Panc1 (cell line): ENCODE measurements around the gene FERMT3. TPM values are rescaled to one million over a fixed set of nuclear protein-coding genes. Genes with fewer than 3 reads are reported as not detected.
"Not testable (repeated sequence)": the region's sequence is repeated elsewhere in the genome, so short reads cannot be mapped to it uniquely, and the experiment has no call there.

Source experiments
- ATAC-seq: fragments of 200-7000 bp; cut with Tn5 transposase; 2 replicates; pipeline ENCODE4 v1.9.1; 2020; ENCODE audit warnings: mild to moderate bottlenecking, moderate library complexity
- BruUV-seq: library from RNA; stranded (reverse); fragments of 400-500 nt; replicated peaks from 2 replicates; lab custom pipeline; 2021; lab: Mats Ljungman, UMichigan
- CTCF ChIA-PET: fragments of 300-600 bp; sonication (Branson Sonifier 250); formaldehyde crosslinking; loops from one replicate; lab custom pipeline; 2022; ENCODE audit warnings: antibody characterized with exemption; lab: Charles Lee
- POLR2A ChIA-PET: fragments of 300-600 bp; sonication (Branson Sonifier 250); formaldehyde crosslinking; loops from one replicate; lab custom pipeline; 2022; ENCODE audit warnings: antibody characterized with exemption; lab: Charles Lee
- DNase-seq: peaks from one replicate; pipeline ENCODE4 v3.0.0-alpha.2; 2010; ENCODE audit warnings: low read depth, low spot score
- H3K27ac ChIP-seq: 2 replicates; pipeline ENCODE4 v1.5.1; 2011; ENCODE audit warnings: mild to moderate bottlenecking, low read length, inconsistent platforms
- H3K27me3 ChIP-seq: fragments of 200-500 bp; sonication (Bioruptor generic); 2 replicates; pipeline ENCODE4 v1.6.0; 2014; ENCODE audit warnings: low read length, inconsistent platforms; ENCODE audit not compliant: control insufficient read depth, insufficient read depth
- H3K36me3 ChIP-seq: fragments of 200-500 bp; sonication (Bioruptor generic); 2 replicates; pipeline ENCODE4 v1.5.1; 2014; ENCODE audit warnings: inconsistent platforms, mild to moderate bottlenecking, low read length, moderate library complexity; ENCODE audit not compliant: control insufficient read depth, insufficient read depth
- H3K4me1 ChIP-seq: 2 replicates; pipeline ENCODE4 v1.5.1; 2011; ENCODE audit warnings: inconsistent platforms, mild to moderate bottlenecking, low read length, moderate library complexity; ENCODE audit not compliant: control insufficient read depth, insufficient read depth
- H3K4me3 ChIP-seq, 2 experiments: 2 replicates each; pipeline ENCODE4 v1.5.1; 2011 to 2012; ENCODE audit warnings: low read depth in 2 of 2, low read length in 2 of 2, mild to moderate bottlenecking in 2 of 2, inconsistent platforms in 1 of 2, moderate library complexity in 1 of 2
- H3K9me3 ChIP-seq: fragments of 200-500 bp; sonication (Bioruptor generic); 2 replicates; pipeline ENCODE4 v1.5.1; 2014; ENCODE audit warnings: low read depth, mild to moderate bottlenecking, inconsistent platforms, low read length, moderate library complexity; ENCODE audit not compliant: control insufficient read depth, insufficient read depth
- CTCF ChIP-seq: fragments of 450-650 bp; IDR thresholded peaks from 2 replicates; pipeline ENCODE4 v1.5.1; 2017; ENCODE audit warnings: mild to moderate bottlenecking
- POLR2AphosphoS5 ChIP-seq: IDR thresholded peaks from 2 replicates; pipeline ENCODE4 v1.6.1; 2012; ENCODE audit warnings: mild to moderate bottlenecking, low read depth, low read length, moderate library complexity
- REST ChIP-seq, 2 experiments: IDR thresholded peaks; 2 replicates each; pipeline ENCODE4 v1.6.1; 2011 to 2012; ENCODE audit warnings: low read depth in 2 of 2, control low read depth in 1 of 2, low read length in 1 of 2, mild to moderate bottlenecking in 1 of 2, moderate library complexity in 1 of 2; ENCODE audit not compliant: insufficient read depth in 1 of 2
- SIN3A ChIP-seq: IDR thresholded peaks from 2 replicates; pipeline ENCODE4 v1.6.1; 2012; ENCODE audit warnings: low read depth, mild to moderate bottlenecking, low read length, moderate library complexity, borderline replicate concordance; ENCODE audit not compliant: insufficient read depth
- TCF7L2 ChIP-seq: IDR thresholded peaks from 2 replicates; pipeline ENCODE4 v1.6.1; 2011; ENCODE audit warnings: mild to moderate bottlenecking, low read depth, low read length, inconsistent platforms
- in situ Hi-C: cut with HindIII; loops from 2 replicates; pipeline ENCODE4 v1.10.0; 2016; ENCODE audit warnings: low sequenced_read_pairs, low pct_unique_long_range_greater_than_20kb
- intact Hi-C: fragments of 100-400 bp; cut with micrococcal nuclease; formaldehyde crosslinking; loops from one replicate; pipeline ENCODE4 v1.10.0; 2022; ENCODE audit not compliant: unreplicated experiment
- total RNA-seq: library from RNA; stranded (reverse); gene quantifications from one replicate; pipeline ENCODE4 v1.2.1, GENCODE V29; 2021; ENCODE audit not compliant: unreplicated experiment

The FERMT3 gene
- total RNA-seq, 1 experiment from 2014 or later: 2.9 TPM

- peak overlapping the region; percentile 85 to 95 for H3K4me3 ChIP-seq
- peaks cover 3% of the 10 kb centered on the region; the same call in 1 of the 2 replicates for H3K36me3 ChIP-seq
- ChIA-PET POLR2A (interaction anchor here (0.5 to 0.6 kb wide), 2 partner anchors 28 to 56 kb away, joined by 3 to 5 read pairs; no protein-coding TSS in a partner anchor), CTCF (interaction anchor here (1.2 kb wide), 1 partner anchor 71 kb away, joined by 3 read pairs; the partner anchor contains the start of genes PRDX5 and TRMT112)
- in situ Hi-C loops (no loop called here), intact Hi-C loops (loop anchor here (10.0 kb wide), 1 partner anchor 59 kb away; the partner anchor contains the start of genes CATSPERZ and ESRRA)
- peak overlapping the region; percentile 95 for H3K27ac ChIP-seq
- TF ChIP-seq CTCF: no peak
- TF ChIP-seq SIN3A: no peak; the same call in 1 of the 2 replicates
- TF ChIP-seq POLR2AphosphoS5: no peak; the same call in 1 of the 2 replicates
- no peak for TF ChIP-seq REST (IDR thresholded peaks at IDR 0.05; ENCODE audit: insufficient read depth in 1 of 2, low read depth in 2 of 2, low read length in 1 of 2)
- no peak for TF ChIP-seq TCF7L2
- BruUV-seq: TSS peak; percentile 89
- ATAC-seq: peak; percentile 7; the same call in 1 of the 2 replicates
- no peaks in the 10 kb centered on the region for H3K27me3 ChIP-seq
- H3K4me1 ChIP-seq: peaks cover 54% of the 10 kb centered on the region
- DNase-seq: peak; percentile 71
- no peaks in the 10 kb centered on the region for H3K9me3 ChIP-seq
These were observed 39.5 kb downstream of the FERMT3 start for GRCh38 chr11:64245797-64246620.

- BruUV-seq, H3K27ac ChIP-seq, DNase-seq, H3K27me3 ChIP-seq, in situ Hi-C loops, H3K36me3 ChIP-seq, H3K9me3 ChIP-seq, CTCF ChIA-PET: not testable (repeated sequence)
- ATAC-seq: peak; percentile 2
- Histone ChIP-seq H3K4me1 (peaks cover 54% of the 10 kb centered on the region), H3K4me3 (peak overlapping the region; percentile 85 to 95)
- intact Hi-C loops: loop anchor here (10.0 kb wide), 1 partner anchor 58 kb away; the partner anchor contains the start of genes CATSPERZ and ESRRA
- POLR2A ChIA-PET: interaction anchor here (0.5 kb wide), 1 partner anchor 56 kb away, joined by 3 read pairs; no protein-coding TSS in a partner anchor
These were observed 40.0 kb downstream of the FERMT3 start for GRCh38 chr11:64246621-64246870.
